ENCODE data around the gene ST7. TPM values are rescaled to one million over a fixed set of nuclear protein-coding genes. Genes with fewer than 3 reads are reported as not detected.

Gene ST7
- total RNA-seq, 4 donors from 2014 or later: 16.2 to 38.6 (median 22.5) TPM

GRCh38 chr7:116957874-116958273, 4.6 kb downstream of the ST7 start:
- TF ChIP-seq, protein P1, sequence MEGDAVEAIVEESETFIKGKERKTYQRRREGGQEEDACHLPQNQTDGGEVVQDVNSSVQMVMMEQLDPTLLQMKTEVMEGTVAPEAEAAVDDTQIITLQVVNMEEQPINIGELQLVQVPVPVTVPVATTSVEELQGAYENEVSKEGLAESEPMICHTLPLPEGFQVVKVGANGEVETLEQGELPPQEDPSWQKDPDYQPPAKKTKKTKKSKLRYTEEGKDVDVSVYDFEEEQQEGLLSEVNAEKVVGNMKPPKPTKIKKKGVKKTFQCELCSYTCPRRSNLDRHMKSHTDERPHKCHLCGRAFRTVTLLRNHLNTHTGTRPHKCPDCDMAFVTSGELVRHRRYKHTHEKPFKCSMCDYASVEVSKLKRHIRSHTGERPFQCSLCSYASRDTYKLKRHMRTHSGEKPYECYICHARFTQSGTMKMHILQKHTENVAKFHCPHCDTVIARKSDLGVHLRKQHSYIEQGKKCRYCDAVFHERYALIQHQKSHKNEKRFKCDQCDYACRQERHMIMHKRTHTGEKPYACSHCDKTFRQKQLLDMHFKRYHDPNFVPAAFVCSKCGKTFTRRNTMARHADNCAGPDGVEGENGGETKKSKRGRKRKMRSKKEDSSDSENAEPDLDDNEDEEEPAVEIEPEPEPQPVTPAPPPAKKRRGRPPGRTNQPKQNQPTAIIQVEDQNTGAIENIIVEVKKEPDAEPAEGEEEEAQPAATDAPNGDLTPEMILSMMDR (IDR thresholded peaks at IDR 0.05; ENCODE audit: low read depth): no peak

DNA sequence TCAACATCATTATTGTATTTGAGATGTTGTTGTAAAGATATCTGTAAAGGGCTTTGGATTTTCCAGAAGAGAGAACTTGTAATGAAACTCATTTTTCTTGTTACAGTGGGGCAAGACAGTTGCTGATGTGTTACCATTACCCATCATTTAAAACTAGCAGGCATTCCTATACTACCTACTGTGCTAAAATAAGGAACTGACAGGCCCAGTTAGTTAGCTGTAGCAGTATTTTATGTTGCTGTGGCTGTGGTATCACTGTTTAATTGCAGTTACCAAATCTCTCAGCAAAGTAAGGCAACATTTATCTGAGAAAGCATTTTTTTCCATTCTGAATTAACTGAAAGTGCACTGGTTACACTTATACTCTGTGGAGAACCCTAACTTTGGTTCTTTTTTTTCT, 9.9 kb downstream of the ST7 start:
- TF ChIP-seq, protein P1 (IDR thresholded peaks at IDR 0.05; ENCODE audit: low read depth): no peak

DNA sequence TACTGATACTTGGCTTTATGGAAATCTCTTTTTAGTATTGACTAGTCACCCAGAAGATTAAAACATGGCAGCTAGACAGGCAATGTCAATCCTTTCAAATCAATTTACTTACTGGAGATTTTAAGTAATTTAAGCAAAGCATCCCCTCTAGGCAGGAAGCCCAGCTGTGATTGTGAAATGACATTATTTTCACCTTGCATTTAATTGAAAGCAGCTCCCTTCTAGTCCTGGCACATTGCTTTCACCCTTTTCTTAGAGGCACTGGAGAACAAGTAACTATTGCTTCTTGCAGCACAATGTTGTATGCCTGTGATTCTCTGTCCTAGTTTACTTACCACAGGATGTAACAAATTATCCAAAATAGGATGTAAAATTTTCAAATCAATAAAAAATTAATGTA, 13.3 kb downstream of the ST7 start:
- TF ChIP-seq, protein P1 (IDR thresholded peaks at IDR 0.05; ENCODE audit: low read depth): no peak

DNA sequence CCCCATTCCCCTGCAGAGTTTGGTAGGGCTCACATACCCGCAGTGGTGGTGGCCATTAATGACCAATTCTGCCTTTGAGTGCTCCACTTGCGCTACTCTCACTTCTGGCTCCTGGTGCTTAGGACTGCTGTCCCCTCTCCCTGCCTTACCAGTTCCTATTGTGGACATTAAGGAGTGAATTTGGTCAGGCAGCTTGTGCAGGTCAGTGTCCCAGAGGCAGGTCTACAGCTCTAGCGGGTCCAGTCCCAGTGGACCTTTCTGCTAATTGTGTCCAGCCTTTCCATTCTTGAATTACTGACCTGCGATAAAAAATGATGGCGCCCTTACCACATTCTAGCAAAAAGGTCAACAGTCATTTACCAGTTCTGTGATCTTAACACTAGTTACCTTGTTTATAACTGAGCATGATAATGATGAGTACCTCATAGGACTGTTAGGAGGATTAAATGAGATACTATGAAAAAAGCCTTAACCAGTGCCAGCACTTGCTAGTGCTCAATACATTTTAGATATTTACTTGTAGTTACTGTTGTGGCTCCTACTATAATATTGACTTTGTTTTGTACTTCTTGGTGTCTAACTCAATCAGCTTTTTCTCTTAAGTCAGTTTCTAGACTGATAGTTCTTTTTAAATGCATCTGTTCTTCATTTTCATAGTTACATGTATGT, 14.1 kb downstream of the ST7 start:
- TF ChIP-seq, protein P1 (IDR thresholded peaks at IDR 0.05; ENCODE audit: low read depth): no peak

DNA sequence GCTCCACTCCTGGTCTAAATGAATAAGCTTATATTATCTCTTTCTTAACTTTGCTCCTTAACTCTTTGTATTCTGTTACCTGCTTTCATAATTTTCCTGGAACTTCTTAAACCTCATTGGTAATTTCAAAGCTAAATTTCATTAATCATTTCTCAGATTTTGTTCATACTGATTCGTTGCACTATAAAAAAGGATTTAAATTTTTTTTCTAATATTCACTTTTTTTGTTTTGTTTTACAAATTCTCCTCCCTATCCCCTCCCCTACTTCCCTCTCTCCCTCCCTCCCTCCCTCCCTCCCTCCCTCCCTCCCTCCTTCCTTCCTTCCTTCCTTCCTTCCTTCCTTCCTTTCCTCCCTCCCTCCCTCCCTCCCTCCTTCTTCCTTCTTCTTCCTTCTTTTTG, 14.7 kb downstream of the ST7 start:
- TF ChIP-seq, protein P1 (IDR thresholded peaks at IDR 0.05; ENCODE audit: low read depth): no peak

DNA sequence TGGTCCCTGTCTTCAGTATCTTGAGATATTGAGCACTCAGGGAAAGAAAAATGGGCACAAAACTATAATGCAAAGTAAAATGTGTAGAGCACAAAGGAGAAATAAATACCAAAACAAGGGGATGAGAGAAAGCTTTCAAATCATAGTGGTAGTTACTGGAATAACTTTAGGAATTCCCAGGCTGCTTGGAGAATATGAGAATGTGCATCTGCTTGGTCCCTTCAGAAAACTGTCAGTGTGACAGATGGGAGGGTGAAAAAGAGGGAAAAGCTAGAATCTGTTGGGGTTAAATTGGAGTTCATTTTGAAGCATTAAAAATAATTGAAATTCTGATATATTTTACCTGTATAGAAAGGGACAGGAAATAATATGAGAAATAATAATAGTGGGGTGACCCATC, 15.3 kb downstream of the ST7 start:
- TF ChIP-seq, protein P1 (IDR thresholded peaks at IDR 0.05; ENCODE audit: low read depth): no peak

- TF ChIP-seq, protein P1 (IDR thresholded peaks at IDR 0.05; ENCODE audit: low read depth): no peak
Observed at GRCh38 chr7:116969371-116969902, 16.1 kb downstream of the ST7 start.
